Osteocyte (in vitro differentiated cells): ENCODE results near the gene GPX3. TPM values are rescaled to one million over a fixed set of nuclear protein-coding genes. Genes with fewer than 3 reads are reported as not detected.

ENCODE experiments used
- DNase-seq: peaks from one replicate; pipeline ENCODE4 v3.0.0; 2021; ENCODE audit warnings: mixed read lengths; ENCODE audit not compliant: unreplicated experiment; ENCODE audit errors: extremely low spot score
- H3K27ac Mint-ChIP-seq: one replicate; pipeline ENCODE4 v1.8.0; 2021; ENCODE audit warnings: mild to moderate bottlenecking, mixed read lengths; ENCODE audit not compliant: unreplicated experiment
- H3K27me3 Mint-ChIP-seq: one replicate; pipeline ENCODE4 v1.8.0; 2021; ENCODE audit warnings: mixed read lengths; ENCODE audit not compliant: unreplicated experiment
- H3K36me3 Mint-ChIP-seq: one replicate; pipeline ENCODE4 v1.8.0; 2021; ENCODE audit warnings: mixed read lengths; ENCODE audit not compliant: unreplicated experiment
- H3K4me1 Mint-ChIP-seq: one replicate; pipeline ENCODE4 v1.8.0; 2021; ENCODE audit warnings: mixed read lengths; ENCODE audit not compliant: unreplicated experiment
- H3K4me3 Mint-ChIP-seq: one replicate; pipeline ENCODE4 v1.8.0; 2021; ENCODE audit warnings: mild to moderate bottlenecking, moderate library complexity, mixed read lengths; ENCODE audit not compliant: unreplicated experiment
- H3K9me3 Mint-ChIP-seq: one replicate; pipeline ENCODE4 v1.8.0; 2021; ENCODE audit warnings: mixed read lengths; ENCODE audit not compliant: unreplicated experiment
- CTCF ChIP-seq: fragments of 200-600 bp; sonication (generic); IDR thresholded peaks from 2 replicates; pipeline ENCODE4 v1.5.0; 2021; ENCODE audit warnings: antibody characterized with exemption, mild to moderate bottlenecking, moderate library complexity
- total RNA-seq: library from RNA; stranded (reverse); gene quantifications from 2 replicates; pipeline ENCODE4 v1.2.1, GENCODE V29; 2021

The GPX3 gene
- total RNA-seq, 1 donor from 2014 or later, result 1.1 TPM

- no peaks in the 10 kb centered on the region for H3K9me3 Mint-ChIP-seq
- no peak overlapping the region for H3K4me3 Mint-ChIP-seq
- H3K27me3 Mint-ChIP-seq, result peaks cover 31% of the 10 kb centered on the region
- H3K27ac Mint-ChIP-seq, result no peak overlapping the region
- peaks cover 9% of the 10 kb centered on the region for H3K4me1 Mint-ChIP-seq
- TF ChIP-seq CTCF, result no peak
- no peak for DNase-seq
- no peaks in the 10 kb centered on the region for H3K36me3 Mint-ChIP-seq
Measured at GRCh38 chr5:151006704-151007334, 13.6 kb upstream of the GPX3 start.

DNA sequence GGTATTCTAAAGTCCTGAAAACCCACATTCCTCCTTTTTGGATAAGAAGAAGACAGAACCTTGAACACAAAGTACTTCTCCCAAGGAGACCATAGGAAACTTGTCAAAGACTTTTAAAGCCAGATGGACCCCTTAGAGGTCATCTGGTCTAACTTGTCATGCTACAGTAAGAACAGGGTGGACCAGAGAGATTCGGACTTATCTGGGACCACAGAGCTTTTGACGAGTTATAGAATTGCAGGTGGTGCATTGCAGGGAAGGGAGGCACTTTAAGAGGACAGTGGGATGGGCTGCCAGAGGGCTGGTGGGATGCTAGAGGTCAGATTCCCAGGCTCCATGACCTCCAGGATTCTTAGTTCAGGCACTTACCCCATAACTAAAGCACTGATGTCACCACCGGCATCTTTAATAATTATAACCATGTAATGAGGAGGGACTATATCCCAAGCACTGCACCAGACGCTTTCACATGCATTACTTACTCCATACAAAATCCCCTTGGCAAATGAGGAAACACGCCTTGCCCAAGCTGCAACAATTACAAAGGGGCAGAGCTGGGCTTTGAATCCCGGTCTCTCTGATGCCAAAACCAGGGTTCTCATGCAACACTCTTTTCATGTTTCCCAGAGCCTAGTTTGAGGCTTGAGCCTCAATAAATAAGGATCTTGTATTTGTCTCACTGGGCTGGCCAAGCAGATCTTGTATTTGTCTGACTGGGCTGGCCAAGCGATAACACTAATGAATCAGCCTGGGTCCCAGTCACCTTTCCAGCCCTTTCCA, 12.8 kb upstream of the GPX3 start:
- TF ChIP-seq CTCF, result no peak
- Mint-ChIP-seq H3K4me1 (peaks cover 9% of the 10 kb centered on the region), H3K4me3 (no peak overlapping the region), H3K27me3 (peaks cover 31% of the 10 kb centered on the region), H3K36me3 (no peaks in the 10 kb centered on the region), H3K9me3 (no peaks in the 10 kb centered on the region), H3K27ac (no peak overlapping the region)
- no peak for DNase-seq

DNA sequence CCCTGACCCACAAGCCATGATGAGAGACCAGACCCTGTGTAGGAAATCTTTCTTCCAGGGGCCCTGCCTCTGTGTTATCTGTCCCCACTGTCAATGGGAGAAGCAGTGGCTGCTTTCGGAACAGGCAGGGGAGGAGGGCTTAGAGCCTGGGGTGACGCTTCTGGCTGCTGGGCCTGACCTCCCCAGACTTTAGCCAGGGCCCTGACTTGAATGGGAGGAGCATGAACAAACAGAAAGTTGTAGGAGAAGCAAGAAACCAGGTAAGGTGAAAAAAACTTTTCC, 12.2 kb upstream of the GPX3 start:
- H3K27ac Mint-ChIP-seq, result no peak overlapping the region
- H3K4me3 Mint-ChIP-seq, result no peak overlapping the region
- H3K36me3 Mint-ChIP-seq, result no peaks in the 10 kb centered on the region
- DNase-seq, result no peak
- peaks cover 9% of the 10 kb centered on the region for H3K4me1 Mint-ChIP-seq
- H3K9me3 Mint-ChIP-seq, result no peaks in the 10 kb centered on the region
- no peak for TF ChIP-seq CTCF
- H3K27me3 Mint-ChIP-seq, result peaks cover 29% of the 10 kb centered on the region

GRCh38 chr5:151008906-151009305, 11.5 kb upstream of the GPX3 start:
- H3K27me3 Mint-ChIP-seq, result peaks cover 22% of the 10 kb centered on the region
- H3K4me3 Mint-ChIP-seq, result no peak overlapping the region
- H3K36me3 Mint-ChIP-seq, result no peaks in the 10 kb centered on the region
- no peak for DNase-seq
- no peaks in the 10 kb centered on the region for H3K9me3 Mint-ChIP-seq
- TF ChIP-seq CTCF, result no peak
- H3K27ac Mint-ChIP-seq, result no peak overlapping the region
- H3K4me1 Mint-ChIP-seq, result peaks cover 9% of the 10 kb centered on the region

- H3K27me3 Mint-ChIP-seq, result peaks cover 19% of the 10 kb centered on the region
- H3K9me3 Mint-ChIP-seq, result no peaks in the 10 kb centered on the region
- H3K4me3 Mint-ChIP-seq, result no peak overlapping the region
- H3K36me3 Mint-ChIP-seq, result no peaks in the 10 kb centered on the region
- H3K4me1 Mint-ChIP-seq, result no peaks in the 10 kb centered on the region
- no peak for TF ChIP-seq CTCF
- H3K27ac Mint-ChIP-seq, result no peak overlapping the region
- no peak for DNase-seq
Measured at GRCh38 chr5:151012862-151013261, 7.5 kb upstream of the GPX3 start.
